T-cell (primary cell): ENCODE results near the gene DPYSL3. TPM values are rescaled to one million over a fixed set of nuclear protein-coding genes. Genes with fewer than 3 reads are reported as not detected.

Experiments
- ATAC-seq, 4 experiments: fragments of 200-7000 bp in 3 of 4; fragments of 150-1000 bp in 1 of 4; cut with Tn5 transposase; replicated peaks in 1 of 4; 1 replicate in 3 of 4; 2 replicates in 1 of 4; pipeline ENCODE4 v1.10.0; 2021; ENCODE audit warnings: moderate library complexity in 3 of 4, mild to moderate bottlenecking in 2 of 4, moderate number of reproducible peaks in 1 of 4
- CTCF ChIA-PET, 2 donors: fragments of 300-600 bp; sonication (Branson Sonifier 250); formaldehyde crosslinking; loops; one replicate each; lab custom pipeline; 2022; ENCODE audit warnings: antibody characterized with exemption in 2 of 2; lab: Charles Lee
- POLR2A ChIA-PET, 2 donors: fragments of 300-600 bp; sonication (Branson Sonifier 250); formaldehyde crosslinking; loops; one replicate each; lab custom pipeline; 2022; ENCODE audit warnings: antibody characterized with exemption in 2 of 2; lab: Charles Lee
- DNase-seq, 35 experiments: peaks; one replicate each; pipeline versions ENCODE4 v3.0.0 to v3.0.0-alpha.2; 2013 to 2023
- H3K27ac ChIP-seq: one replicate; pipeline ENCODE4 v1.5.1; 2013; ENCODE audit warnings: low read length
- H3K27me3 ChIP-seq, 2 experiments: replicated peaks in 1 of 2; 1 replicate in 1 of 2; 2 replicates in 1 of 2; pipeline versions ENCODE4 v1.6.1 to v1.7.0; 2013; ENCODE audit warnings: low read length in 1 of 2, mixed read lengths in 1 of 2; ENCODE audit not compliant: control insufficient read depth in 2 of 2, insufficient read depth in 2 of 2; ENCODE audit errors: extremely low read depth in 1 of 2
- H3K36me3 ChIP-seq, 2 donors: 1 replicate in 1 of 2; 2 replicates in 1 of 2; pipeline versions ENCODE4 v1.6.1 to v1.7.0; 2013; ENCODE audit warnings: low read length in 1 of 2; ENCODE audit not compliant: control insufficient read depth in 2 of 2, insufficient read depth in 1 of 2; ENCODE audit errors: extremely low read depth in 1 of 2
- H3K4me1 ChIP-seq, 2 experiments: 1 replicate in 1 of 2; 2 replicates in 1 of 2; pipeline versions ENCODE4 v1.6.1 to v1.7.0; 2013; ENCODE audit warnings: low read length in 2 of 2, mixed read lengths in 1 of 2; ENCODE audit not compliant: insufficient read depth in 2 of 2, control insufficient read depth in 1 of 2; ENCODE audit errors: extremely low read depth in 1 of 2
- H3K4me3 ChIP-seq, 2 donors: 1 replicate in 1 of 2; 2 replicates in 1 of 2; pipeline versions ENCODE4 v1.5.1 to v1.7.0; 2013; ENCODE audit warnings: mild to moderate bottlenecking in 2 of 2, low read length in 1 of 2, moderate library complexity in 1 of 2; ENCODE audit not compliant: control insufficient read depth in 1 of 2; ENCODE audit errors: extremely low read depth in 1 of 2
- H3K9me3 ChIP-seq: 2 replicates; pipeline ENCODE4 v1.7.0; 2013
- H3K27ac Mint-ChIP-seq, 2 donors: one replicate each; pipeline ENCODE4 v1.8.0; 2020 to 2021; ENCODE audit warnings: mild to moderate bottlenecking in 2 of 2, mixed read lengths in 2 of 2
- H3K27me3 Mint-ChIP-seq, 2 donors: one replicate each; pipeline ENCODE4 v1.8.0; 2021 to 2022; ENCODE audit warnings: mixed read lengths in 2 of 2
- H3K36me3 Mint-ChIP-seq: one replicate; pipeline ENCODE4 v1.8.0; 2021; ENCODE audit warnings: mixed read lengths
- H3K4me1 Mint-ChIP-seq, 3 donors: one replicate each; pipeline ENCODE4 v1.8.0; 2020 to 2022; ENCODE audit warnings: mixed read lengths in 3 of 3, mild to moderate bottlenecking in 1 of 3
- H3K4me3 Mint-ChIP-seq, 3 donors: one replicate each; pipeline ENCODE4 v1.8.0; 2020 to 2022; ENCODE audit warnings: mild to moderate bottlenecking in 3 of 3, mixed read lengths in 3 of 3, moderate library complexity in 3 of 3
- H3K9me3 Mint-ChIP-seq, 3 donors: one replicate each; pipeline ENCODE4 v1.8.0; 2020 to 2022; ENCODE audit warnings: mixed read lengths in 3 of 3
- WGBS: methylation state at CpG from one replicate; pipeline ENCODE4 v1.1.5; 2013; ENCODE audit warnings: missing lambda C conversion rate; ENCODE audit not compliant: insufficient coverage; 5-methylcytosine and 5-hydroxymethylcytosine counted together
- total RNA-seq, 35 experiments: library from RNA in 6 of 35; stranded (reverse) in 6 of 35; fragments of 120-200 nt in 1 of 35; gene quantifications; one replicate each; pipeline versions ENCODE4 v1.2.1 to v1.2.4 and lab custom pipeline; 2013 to 2026

The DPYSL3 gene
- total RNA-seq, 5 donors from 2014 or later (not counting 1 experiment from before 2014, with no cell fraction given): 0.09 to 0.68 (median 0.54) TPM

GRCh38 chr5:147348046-147348445 is 161.8 kb downstream of the DPYSL3 start:
- DNase-seq (no peak), ATAC-seq (no peak)
- H3K27ac Mint-ChIP-seq: no peak overlapping the region
- Histone ChIP-seq H3K27ac (no peak overlapping the region), H3K9me3 (no peaks in the 10 kb centered on the region), H3K27me3 (peaks cover 0 to 4% of the 10 kb centered on the region in 2 experiments), H3K36me3 (no peaks in the 10 kb centered on the region), H3K4me3 (no peak overlapping the region), H3K4me1 (no peaks in the 10 kb centered on the region)
- no peaks in the 10 kb centered on the region for H3K36me3 Mint-ChIP-seq
- peaks cover 0 to 2% of the 10 kb centered on the region in 2 donors for H3K27me3 Mint-ChIP-seq
- ChIA-PET CTCF (no interaction called here), POLR2A (no interaction called here)
- H3K4me3 Mint-ChIP-seq: no peak overlapping the region
- H3K9me3 Mint-ChIP-seq: no peaks in the 10 kb centered on the region
- H3K4me1 Mint-ChIP-seq: no peaks in the 10 kb centered on the region
- WGBS: no CpG with 5 or more reads among the region's 2 CpGs

GRCh38 chr5:147346006-147346561 is 163.8 kb downstream of the DPYSL3 start:
- CTCF ChIA-PET: no interaction called here
- POLR2A ChIA-PET: no interaction called here
- H3K4me1 ChIP-seq: no peaks in the 10 kb centered on the region
- H3K9me3 Mint-ChIP-seq: no peaks in the 10 kb centered on the region
- H3K4me1 Mint-ChIP-seq: no peaks in the 10 kb centered on the region
- WGBS: no CpG with 5 or more reads among the region's 5 CpGs
- no peaks in the 10 kb centered on the region for H3K36me3 Mint-ChIP-seq
- H3K36me3 ChIP-seq: no peaks in the 10 kb centered on the region
- no peak for ATAC-seq
- no peak overlapping the region for H3K4me3 ChIP-seq
- H3K4me3 Mint-ChIP-seq: no peak overlapping the region
- peaks cover 0 to 4% of the 10 kb centered on the region in 2 experiments for H3K27me3 ChIP-seq
- H3K27me3 Mint-ChIP-seq: no peaks in the 10 kb centered on the region
- no peak overlapping the region for H3K27ac ChIP-seq
- H3K27ac Mint-ChIP-seq: no peak overlapping the region
- H3K9me3 ChIP-seq: no peaks in the 10 kb centered on the region
- DNase-seq: no peak

- Mint-ChIP-seq H3K27me3 (no peaks in the 10 kb centered on the region), H3K4me3 (no peak overlapping the region), H3K9me3 (no peaks in the 10 kb centered on the region)
Measured at GRCh38 chr5:147344861-147345260, 165.0 kb downstream of the DPYSL3 start.

GRCh38 chr5:147341345-147341744 is 168.5 kb downstream of the DPYSL3 start:
- Histone ChIP-seq H3K4me3 (no peak overlapping the region), H3K4me1 (no peaks in the 10 kb centered on the region), H3K36me3 (no peaks in the 10 kb centered on the region), H3K9me3 (no peaks in the 10 kb centered on the region), H3K27me3 (no peaks in the 10 kb centered on the region), H3K27ac (no peak overlapping the region)
- H3K27ac Mint-ChIP-seq: no peak overlapping the region
- H3K9me3 Mint-ChIP-seq: peaks cover 6 to 14% (median 13%) of the 10 kb centered on the region in 3 donors
- no peaks in the 10 kb centered on the region for H3K27me3 Mint-ChIP-seq
- no peaks in the 10 kb centered on the region for H3K36me3 Mint-ChIP-seq
- ATAC-seq: no peak
- ChIA-PET POLR2A (no interaction called here), CTCF (no interaction called here)
- no peak overlapping the region for H3K4me3 Mint-ChIP-seq
- no peaks in the 10 kb centered on the region for H3K4me1 Mint-ChIP-seq
- no peak for DNase-seq

More at GRCh38 chr5:147344861-147345260, 165.0 kb downstream of the DPYSL3 start:
- Mint-ChIP-seq H3K27ac (no peak overlapping the region), H3K4me1 (no peaks in the 10 kb centered on the region), H3K36me3 (no peaks in the 10 kb centered on the region)
- ChIA-PET CTCF (no interaction called here), POLR2A (no interaction called here)
- H3K9me3 ChIP-seq: no peaks in the 10 kb centered on the region
- no peak overlapping the region for H3K4me3 ChIP-seq
- no peaks in the 10 kb centered on the region for H3K36me3 ChIP-seq
- H3K4me1 ChIP-seq: no peaks in the 10 kb centered on the region
- DNase-seq (no peak), ATAC-seq (no peak)
- no peak overlapping the region for H3K27ac ChIP-seq
- peaks cover 0 to 3% of the 10 kb centered on the region in 2 experiments for H3K27me3 ChIP-seq
- no CpG with 5 or more reads among the region's 1 CpG for WGBS

- H3K4me1 Mint-ChIP-seq: no peaks in the 10 kb centered on the region
- ATAC-seq (no peak), DNase-seq (no peak)
- no peaks in the 10 kb centered on the region for H3K36me3 ChIP-seq
- H3K27me3 ChIP-seq: no peaks in the 10 kb centered on the region
- no peak overlapping the region for H3K4me3 Mint-ChIP-seq
- no peaks in the 10 kb centered on the region for H3K27me3 Mint-ChIP-seq
- no peaks in the 10 kb centered on the region for H3K9me3 ChIP-seq
- ChIA-PET CTCF (no interaction called here), POLR2A (no interaction called here)
- H3K27ac ChIP-seq: no peak overlapping the region
- no CpG with 5 or more reads among the region's 1 CpG for WGBS
- H3K27ac Mint-ChIP-seq: no peak overlapping the region
- peaks cover 6 to 14% (median 13%) of the 10 kb centered on the region in 3 donors for H3K9me3 Mint-ChIP-seq
- H3K36me3 Mint-ChIP-seq: no peaks in the 10 kb centered on the region
- no peaks in the 10 kb centered on the region for H3K4me1 ChIP-seq
- no peak overlapping the region for H3K4me3 ChIP-seq
Measured at GRCh38 chr5:147340941-147341340, 168.9 kb downstream of the DPYSL3 start.
